KMS-11 (cell line): Measurements from ENCODE around the gene BTG1.
"Not testable (repeated sequence)": the region's sequence is repeated elsewhere in the genome, so short reads cannot be mapped to it uniquely, and the experiment has no call there.

ENCODE experiments used
- H2AFZ ChIP-seq: fragments of 200-600 bp; sonication (generic); 2 replicates; pipeline ENCODE4 v1.6.1; 2016; ENCODE audit warnings: antibody characterized with exemption, mixed run types, low read depth
- H3K27ac ChIP-seq: fragments of 200-600 bp; sonication (generic); 2 replicates; pipeline ENCODE4 v1.6.1; 2016; ENCODE audit warnings: mild to moderate bottlenecking, mixed run types
- H3K27me3 ChIP-seq: fragments of 200-600 bp; sonication (generic); 2 replicates; pipeline ENCODE4 v1.6.1; 2017; ENCODE audit warnings: mild to moderate bottlenecking, low read depth, mixed run types, moderate library complexity; ENCODE audit not compliant: insufficient read depth
- H3K36me3 ChIP-seq: fragments of 200-600 bp; sonication (generic); 2 replicates; pipeline ENCODE4 v1.6.1; 2017; ENCODE audit warnings: mild to moderate bottlenecking, mixed run types; ENCODE audit not compliant: insufficient read depth
- H3K4me1 ChIP-seq: fragments of 200-600 bp; sonication (generic); 2 replicates; pipeline ENCODE4 v1.6.1; 2016; ENCODE audit warnings: mild to moderate bottlenecking, low read depth, mixed run types; ENCODE audit not compliant: poor library complexity, severe bottlenecking
- H3K4me2 ChIP-seq: fragments of 200-600 bp; sonication (generic); 2 replicates; pipeline ENCODE4 v1.7.0; 2016; ENCODE audit warnings: mild to moderate bottlenecking, mixed run types
- H3K4me3 ChIP-seq: fragments of 200-600 bp; sonication (generic); IDR thresholded peaks from 2 replicates; pipeline ENCODE4 v1.6.1; 2017; ENCODE audit warnings: low read depth, low read length, mixed read lengths; ENCODE audit not compliant: insufficient read depth
- H3K79me2 ChIP-seq: fragments of 200-600 bp; sonication (generic); 2 replicates; pipeline ENCODE4 v1.6.1; 2016; ENCODE audit warnings: low read depth, mixed run types; ENCODE audit not compliant: insufficient read depth
- H3K9ac ChIP-seq: fragments of 200-600 bp; sonication (generic); 2 replicates; pipeline ENCODE4 v1.6.1; 2016; ENCODE audit warnings: mild to moderate bottlenecking, mixed run types
- H4K20me1 ChIP-seq: fragments of 200-600 bp; sonication (generic); 2 replicates; pipeline ENCODE4 v1.6.1; 2016; ENCODE audit warnings: mild to moderate bottlenecking, mixed run types; ENCODE audit not compliant: insufficient read depth
- TF ChIP-seq, protein P1 (sequence below): fragments of 200-600 bp; sonication (generic); conservative IDR thresholded peaks from 2 replicates; pipeline ENCODE4 v1.6.1; 2017; ENCODE audit warnings: low read depth, mild to moderate bottlenecking, antibody characterized with exemption, low read length, moderate library complexity, mixed read lengths

BTG1 gene

GRCh38 chr12:92096346-92097136 lies 49.1 kb downstream of the BTG1 start:
- Histone ChIP-seq H3K4me1 (no peaks in the 10 kb centered on the region), H3K4me2 (no peak overlapping the region), H2AFZ (no peak overlapping the region), H3K27me3 (no peaks in the 10 kb centered on the region), H3K27ac (no peak overlapping the region), H3K36me3 (no peaks in the 10 kb centered on the region), H4K20me1 (no peaks in the 10 kb centered on the region), H3K79me2 (no peaks in the 10 kb centered on the region), H3K9ac (no peak overlapping the region), H3K4me3 (no peak overlapping the region)
- TF ChIP-seq, protein P1, sequence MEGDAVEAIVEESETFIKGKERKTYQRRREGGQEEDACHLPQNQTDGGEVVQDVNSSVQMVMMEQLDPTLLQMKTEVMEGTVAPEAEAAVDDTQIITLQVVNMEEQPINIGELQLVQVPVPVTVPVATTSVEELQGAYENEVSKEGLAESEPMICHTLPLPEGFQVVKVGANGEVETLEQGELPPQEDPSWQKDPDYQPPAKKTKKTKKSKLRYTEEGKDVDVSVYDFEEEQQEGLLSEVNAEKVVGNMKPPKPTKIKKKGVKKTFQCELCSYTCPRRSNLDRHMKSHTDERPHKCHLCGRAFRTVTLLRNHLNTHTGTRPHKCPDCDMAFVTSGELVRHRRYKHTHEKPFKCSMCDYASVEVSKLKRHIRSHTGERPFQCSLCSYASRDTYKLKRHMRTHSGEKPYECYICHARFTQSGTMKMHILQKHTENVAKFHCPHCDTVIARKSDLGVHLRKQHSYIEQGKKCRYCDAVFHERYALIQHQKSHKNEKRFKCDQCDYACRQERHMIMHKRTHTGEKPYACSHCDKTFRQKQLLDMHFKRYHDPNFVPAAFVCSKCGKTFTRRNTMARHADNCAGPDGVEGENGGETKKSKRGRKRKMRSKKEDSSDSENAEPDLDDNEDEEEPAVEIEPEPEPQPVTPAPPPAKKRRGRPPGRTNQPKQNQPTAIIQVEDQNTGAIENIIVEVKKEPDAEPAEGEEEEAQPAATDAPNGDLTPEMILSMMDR: no peak

- Histone ChIP-seq H3K27me3 (no peaks in the 10 kb centered on the region), H2AFZ (no peak overlapping the region), H3K79me2 (no peaks in the 10 kb centered on the region), H3K4me1 (no peaks in the 10 kb centered on the region), H3K4me3 (no peak overlapping the region), H3K4me2 (no peak overlapping the region), H3K9ac (no peak overlapping the region), H3K36me3 (no peaks in the 10 kb centered on the region), H4K20me1 (no peaks in the 10 kb centered on the region), H3K27ac (no peak overlapping the region)
- TF ChIP-seq, protein P1: no peak
Measured at GRCh38 chr12:92094751-92095161, 50.9 kb downstream of the BTG1 start.

DNA sequence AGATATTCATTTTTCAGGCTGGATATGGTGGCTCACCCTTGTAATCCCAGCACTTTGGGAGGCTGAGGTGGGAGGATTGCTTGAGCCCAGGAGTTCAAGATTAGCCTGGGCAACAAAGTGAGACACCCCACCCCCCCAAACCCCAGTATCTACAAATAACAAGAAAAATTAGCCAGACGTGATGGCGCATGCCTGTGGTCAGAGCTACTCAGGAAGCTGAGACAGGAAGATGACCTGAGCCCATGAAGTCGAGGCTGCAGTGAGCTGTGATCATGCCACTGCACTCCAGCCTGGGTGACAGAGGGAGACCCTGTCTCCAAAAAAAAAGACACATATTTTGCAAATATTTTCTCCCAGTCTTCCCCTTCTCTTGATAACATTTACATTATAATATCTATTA lies 51.3 kb downstream of the BTG1 start:
- not testable (repeated sequence) for H3K4me3 ChIP-seq, H3K27ac ChIP-seq, H2AFZ ChIP-seq

More for the DNA sequence above, 51.3 kb downstream of the BTG1 start:
- H4K20me1 ChIP-seq, H3K9ac ChIP-seq, H3K36me3 ChIP-seq, H3K4me2 ChIP-seq, H3K79me2 ChIP-seq, H3K4me1 ChIP-seq, H3K27me3 ChIP-seq: not testable (repeated sequence)
